MCF 10A (cell line): ENCODE results near the gene EIF3A. TPM values are rescaled to one million over a fixed set of nuclear protein-coding genes. Genes with fewer than 3 reads are reported as not detected.

ENCODE experiments used
- BruUV-seq: library from RNA; stranded (reverse); fragments of 400-500 nt; replicated peaks from 2 replicates; lab custom pipeline; 2021; lab: Mats Ljungman, UMichigan
- CTCF ChIA-PET: fragments of 300-600 bp; sonication (Branson Sonifier 250); formaldehyde crosslinking; extraction: SDS; loops from one replicate; lab custom pipeline; 2021; ENCODE audit warnings: antibody characterized with exemption, inconsistent platforms; lab: Yijun Ruan, JAX
- POLR2A ChIA-PET: fragments of 300-600, 350-650 bp; sonication (Branson Sonifier 250); formaldehyde crosslinking; extraction: SDS; loops from one replicate; lab custom pipeline; 2020; ENCODE audit warnings: antibody characterized with exemption, inconsistent platforms; lab: Yijun Ruan, JAX
- DNase-seq: peaks from one replicate; pipeline ENCODE4 v3.0.0-alpha.2; 2018; ENCODE audit not compliant: unreplicated experiment
- H3K27ac Mint-ChIP-seq: one replicate; pipeline ENCODE4 v1.8.0; 2022; ENCODE audit warnings: mild to moderate bottlenecking, low read depth, mixed read lengths; ENCODE audit not compliant: unreplicated experiment
- H3K27me3 Mint-ChIP-seq: one replicate; pipeline ENCODE4 v1.8.0; 2022; ENCODE audit warnings: mixed read lengths; ENCODE audit not compliant: insufficient read depth, unreplicated experiment
- H3K36me3 Mint-ChIP-seq: one replicate; pipeline ENCODE4 v1.8.0; 2022; ENCODE audit warnings: mild to moderate bottlenecking, moderate library complexity, mixed read lengths; ENCODE audit not compliant: insufficient read depth, unreplicated experiment
- H3K4me1 Mint-ChIP-seq: one replicate; pipeline ENCODE4 v1.8.0; 2022; ENCODE audit warnings: mixed read lengths; ENCODE audit not compliant: insufficient read depth, unreplicated experiment
- H3K4me3 Mint-ChIP-seq: one replicate; pipeline ENCODE4 v1.8.0; 2022; ENCODE audit warnings: mild to moderate bottlenecking, moderate library complexity, mixed read lengths; ENCODE audit not compliant: unreplicated experiment
- H3K9me3 Mint-ChIP-seq: one replicate; pipeline ENCODE4 v1.8.0; 2022; ENCODE audit warnings: mixed read lengths; ENCODE audit not compliant: unreplicated experiment
- CTCF ChIP-seq: fragments of 200-600 bp; IDR thresholded peaks from one replicate; pipeline ENCODE4 v1.8.0; 2022; ENCODE audit warnings: antibody characterized with exemption, mild to moderate bottlenecking; ENCODE audit not compliant: unreplicated experiment
- intact Hi-C: fragments of 100-400 bp; cut with micrococcal nuclease; formaldehyde crosslinking; loops from 2 replicates; pipeline ENCODE4 v1.14.1; 2022
- total RNA-seq: library from RNA; stranded (reverse); gene quantifications from 2 replicates; pipeline ENCODE4 v1.2.3, GENCODE V29; 2022

Gene EIF3A
- total RNA-seq, 1 experiment from 2014 or later: 226 TPM

- H3K4me1 Mint-ChIP-seq: peaks cover 16% of the 10 kb centered on the region
- peaks cover 4% of the 10 kb centered on the region for H3K9me3 Mint-ChIP-seq
- H3K36me3 Mint-ChIP-seq: peaks cover 13% of the 10 kb centered on the region
- ChIA-PET POLR2A (no interaction called here), CTCF (no interaction called here)
- H3K4me3 Mint-ChIP-seq: no peak overlapping the region
- intact Hi-C loops: no loop called here
- no peaks in the 10 kb centered on the region for H3K27me3 Mint-ChIP-seq
- H3K27ac Mint-ChIP-seq: no peak overlapping the region
- TF ChIP-seq CTCF: no peak
- DNase-seq: no peak
- no TSS peak for BruUV-seq
Measured at GRCh38 chr10:119084896-119085295, 4.3 kb upstream of the EIF3A start.

GRCh38 chr10:119079599-119080520 lies 757 bp downstream of the EIF3A start:
- ChIA-PET POLR2A (interaction anchor here (0.6 to 7.0 kb wide), 28 partner anchors 9 to 681 kb away, joined by 3 to 126 read pairs (median 4); partner anchors contain the start of genes CACUL1, DENND10 and SFXN4), CTCF (interaction anchor here (0.6 to 0.8 kb wide), 3 partner anchors 12 to 21 kb away, joined by 3 read pairs; no protein-coding TSS in a partner anchor)
- TF ChIP-seq CTCF: no peak
- H3K4me1 Mint-ChIP-seq: peaks cover 12% of the 10 kb centered on the region
- H3K9me3 Mint-ChIP-seq: no peaks in the 10 kb centered on the region
- H3K27me3 Mint-ChIP-seq: no peaks in the 10 kb centered on the region
- peak overlapping the region; percentile 100 for H3K4me3 Mint-ChIP-seq
- intact Hi-C loops: loop anchor here (1.0 to 5.0 kb wide), 4 partner anchors 24 to 93 kb away; partner anchors contain the start of gene DENND10
- DNase-seq: peak; percentile 83
- peak overlapping the region; percentile 94 for H3K27ac Mint-ChIP-seq
- peaks cover 39% of the 10 kb centered on the region for H3K36me3 Mint-ChIP-seq
- BruUV-seq: no TSS peak

GRCh38 chr10:119078422-119079179 lies 2.0 kb downstream of the EIF3A start:
- H3K4me3 Mint-ChIP-seq: peak overlapping the region; percentile 100
- intact Hi-C loops: loop anchor here (5.0 kb wide), 1 partner anchor 46 kb away; no protein-coding TSS in a partner anchor
- H3K4me1 Mint-ChIP-seq: peaks cover 12% of the 10 kb centered on the region
- DNase-seq: no peak
- BruUV-seq: no TSS peak
- H3K27ac Mint-ChIP-seq: peak overlapping the region; percentile 94
- H3K27me3 Mint-ChIP-seq: no peaks in the 10 kb centered on the region
- H3K36me3 Mint-ChIP-seq: peaks cover 52% of the 10 kb centered on the region
- TF ChIP-seq CTCF: no peak
- CTCF ChIA-PET: no interaction called here
- POLR2A ChIA-PET: interaction anchor here (0.6 to 7.0 kb wide), 15 partner anchors 19 to 289 kb away, joined by 3 to 126 read pairs (median 5); partner anchors contain the start of genes DENND10, NANOS1 and SFXN4
- no peaks in the 10 kb centered on the region for H3K9me3 Mint-ChIP-seq
